PC-3 (cell line): ENCODE data around the gene NPPB. TPM values are rescaled to one million over a fixed set of nuclear protein-coding genes. Genes with fewer than 3 reads are reported as not detected.

Source experiments
- ATAC-seq: fragments of 200-7000 bp; cut with Tn5 transposase; 2 replicates; pipeline ENCODE4 v1.9.1; 2020; ENCODE audit warnings: mild to moderate bottlenecking, moderate library complexity
- BruUV-seq: library from RNA; stranded (reverse); fragments of 400-500 nt; replicated peaks from 2 replicates; lab custom pipeline; 2021; lab: Mats Ljungman, UMichigan
- CTCF ChIA-PET: fragments of 300-600 bp; sonication (Branson Sonifier 250); formaldehyde crosslinking; loops from one replicate; lab custom pipeline; 2022; ENCODE audit warnings: antibody characterized with exemption; lab: Charles Lee
- POLR2A ChIA-PET: fragments of 300-600 bp; sonication (Branson Sonifier 250); formaldehyde crosslinking; loops from one replicate; lab custom pipeline; 2022; ENCODE audit warnings: antibody characterized with exemption; ENCODE audit not compliant: unreplicated experiment; lab: Charles Lee
- DNase-seq: peaks from one replicate; pipeline ENCODE4 v3.0.0-alpha.2; 2015
- H2AFZ ChIP-seq: fragments of 300-600 bp; sonication (generic); 2 replicates; pipeline ENCODE4 v1.6.0; 2016; ENCODE audit warnings: antibody characterized with exemption, low read length
- H3F3A ChIP-seq: fragments of 300-600 bp; sonication (generic); one replicate; pipeline ENCODE4 v1.6.0; 2017; ENCODE audit warnings: antibody characterized with exemption, low read length, control low read depth, mild to moderate bottlenecking; ENCODE audit not compliant: unreplicated experiment
- H3K27ac ChIP-seq: fragments of 300-600 bp; sonication (generic); 2 replicates; pipeline ENCODE4 v1.5.1; 2016; ENCODE audit warnings: mild to moderate bottlenecking, low read length
- H3K27me3 ChIP-seq: fragments of 300-600 bp; sonication (generic); 2 replicates; pipeline ENCODE4 v1.6.1; 2016; ENCODE audit warnings: low read length, mixed read lengths
- H3K36me3 ChIP-seq: fragments of 300-600 bp; sonication (generic); 2 replicates; pipeline ENCODE4 v1.6.1; 2016; ENCODE audit warnings: low read depth, mixed run types, low read length, mixed read lengths
- H3K4me1 ChIP-seq: fragments of 300-600 bp; sonication (generic); 2 replicates; pipeline ENCODE4 v1.5.1; 2016; ENCODE audit warnings: low read length; ENCODE audit not compliant: insufficient read depth
- H3K4me2 ChIP-seq: fragments of 300-600 bp; sonication (generic); 2 replicates; pipeline ENCODE4 v1.6.0; 2016; ENCODE audit warnings: low read length
- H3K4me3 ChIP-seq: fragments of 300-600 bp; sonication (generic); 2 replicates; pipeline ENCODE4 v1.5.1; 2016; ENCODE audit warnings: mild to moderate bottlenecking, low read length, mixed read lengths
- H3K79me2 ChIP-seq: fragments of 300-600 bp; sonication (generic); 2 replicates; pipeline ENCODE4 v1.6.1; 2017; ENCODE audit warnings: low read length, mixed read lengths
- H3K9ac ChIP-seq: fragments of 300-600 bp; sonication (generic); 2 replicates; pipeline ENCODE4 v1.6.0; 2016; ENCODE audit warnings: mild to moderate bottlenecking, low read length
- H3K9me2 ChIP-seq: fragments of 300-600 bp; sonication (generic); replicated peaks from 2 replicates; pipeline ENCODE4 v1.6.1; 2016; ENCODE audit warnings: mixed run types, low read length, mixed read lengths
- H3K9me3 ChIP-seq: fragments of 300-600 bp; sonication (generic); 2 replicates; pipeline ENCODE4 v1.6.1; 2016; ENCODE audit warnings: low read length, mixed read lengths
- H4K20me1 ChIP-seq: fragments of 300-600 bp; sonication (generic); 2 replicates; pipeline ENCODE4 v1.6.1; 2016; ENCODE audit warnings: low read length, mixed read lengths
- CTCF ChIP-seq: fragments of 300-600 bp; sonication (generic); conservative IDR thresholded peaks from 2 replicates; pipeline ENCODE4 v1.5.1; 2017; ENCODE audit warnings: antibody characterized with exemption, low read depth, mild to moderate bottlenecking, low read length
- EZH2 ChIP-seq: fragments of 300-600 bp; sonication (generic); IDR thresholded peaks from one replicate; pipeline ENCODE4 v1.6.1; 2017; ENCODE audit warnings: antibody characterized with exemption, mild to moderate bottlenecking, low read length; ENCODE audit not compliant: unreplicated experiment
- EZH2phosphoT487 ChIP-seq: fragments of 300-600 bp; sonication (generic); IDR thresholded peaks from 2 replicates; pipeline ENCODE4 v1.6.1; 2018; ENCODE audit warnings: mild to moderate bottlenecking, antibody characterized with exemption, low read length, borderline replicate concordance
- intact Hi-C: fragments of 100-400 bp; cut with micrococcal nuclease; formaldehyde crosslinking; loops from 2 replicates; pipeline ENCODE4 v1.9.0; 2023
- total RNA-seq: library from RNA; depleted of rRNA; stranded (reverse); fragments of >200 nt; gene quantifications from 2 replicates; pipeline ENCODE4 v1.2.3, GENCODE V29; 2014

The NPPB gene
- total RNA-seq, 1 experiment from 2014 or later, result not detected

- H4K20me1 ChIP-seq, result no peaks in the 10 kb centered on the region
- no TSS peak for BruUV-seq
- no peaks in the 10 kb centered on the region for H3K9me2 ChIP-seq
- H3K79me2 ChIP-seq, result no peaks in the 10 kb centered on the region
- TF ChIP-seq EZH2, result no peak
- H3K4me1 ChIP-seq, result no peaks in the 10 kb centered on the region; the same call in 1 of the 2 replicates
- H3K4me2 ChIP-seq, result no peak overlapping the region
- ATAC-seq (no peak), DNase-seq (no peak)
- ChIA-PET CTCF (interaction anchor here (0.6 kb wide), 1 partner anchor 27 kb away, joined by 3 read pairs; no protein-coding TSS in a partner anchor), POLR2A (no interaction called here)
- peaks cover 40% of the 10 kb centered on the region for H3K27me3 ChIP-seq
- no peak overlapping the region for H3K4me3 ChIP-seq
- H3K27ac ChIP-seq, result no peak overlapping the region
- H3F3A ChIP-seq, result no peaks in the 10 kb centered on the region
- no peak overlapping the region for H2AFZ ChIP-seq
- H3K9me3 ChIP-seq, result no peaks in the 10 kb centered on the region
- H3K9ac ChIP-seq, result no peak overlapping the region
- intact Hi-C loops, result no loop called here
- no peaks in the 10 kb centered on the region for H3K36me3 ChIP-seq
Measured at GRCh38 chr1:11860587-11860986, 1.8 kb upstream of the NPPB start.

GRCh38 chr1:11860083-11860482 lies 1.3 kb upstream of the NPPB start:
- no peaks in the 10 kb centered on the region for H3K36me3 ChIP-seq
- POLR2A ChIA-PET, result no interaction called here
- DNase-seq (no peak), ATAC-seq (no peak)
- TF ChIP-seq EZH2 (no peak), EZH2phosphoT487 (no peak), CTCF (no peak)
- H3K4me2 ChIP-seq, result no peak overlapping the region
- H3K4me3 ChIP-seq, result no peak overlapping the region
- no peaks in the 10 kb centered on the region for H3F3A ChIP-seq
- no peaks in the 10 kb centered on the region for H3K9me3 ChIP-seq
- BruUV-seq, result no TSS peak
- H2AFZ ChIP-seq, result no peak overlapping the region
- H3K27ac ChIP-seq, result no peak overlapping the region
- no peak overlapping the region for H3K9ac ChIP-seq
- no peaks in the 10 kb centered on the region for H4K20me1 ChIP-seq
- no peaks in the 10 kb centered on the region for H3K79me2 ChIP-seq
- H3K4me1 ChIP-seq, result no peaks in the 10 kb centered on the region; the same call in 1 of the 2 replicates
- H3K9me2 ChIP-seq, result no peaks in the 10 kb centered on the region
- intact Hi-C loops, result no loop called here
- H3K27me3 ChIP-seq, result peaks cover 40% of the 10 kb centered on the region
- CTCF ChIA-PET, result interaction anchor here (0.6 kb wide), 1 partner anchor 27 kb away, joined by 3 read pairs; no protein-coding TSS in a partner anchor

GRCh38 chr1:11858968-11859871 lies 475 bp upstream of the NPPB start:
- H3K9me2 ChIP-seq, result no peaks in the 10 kb centered on the region
- H3K4me2 ChIP-seq, result no peak overlapping the region
- DNase-seq (peak; percentile 51), ATAC-seq (peak; percentile 48; the same call in 1 of the 2 replicates)
- H3K27ac ChIP-seq, result no peak overlapping the region
- H3K36me3 ChIP-seq, result no peaks in the 10 kb centered on the region
- ChIA-PET CTCF (no interaction called here), POLR2A (no interaction called here)
- H3K27me3 ChIP-seq, result peaks cover 40% of the 10 kb centered on the region
- no TSS peak for BruUV-seq
- H2AFZ ChIP-seq, result no peak overlapping the region
- TF ChIP-seq EZH2phosphoT487 (no peak), CTCF (0 out of 2 replicates have a peak, but pooled peaks have one; percentile 28), EZH2 (no peak)
- H3K9ac ChIP-seq, result no peak overlapping the region
- no peaks in the 10 kb centered on the region for H3K9me3 ChIP-seq
- intact Hi-C loops, result no loop called here
- H3K4me3 ChIP-seq, result no peak overlapping the region
- no peaks in the 10 kb centered on the region for H4K20me1 ChIP-seq
- no peaks in the 10 kb centered on the region; the same call in 1 of the 2 replicates for H3K4me1 ChIP-seq
- H3K79me2 ChIP-seq, result no peaks in the 10 kb centered on the region
- H3F3A ChIP-seq, result no peaks in the 10 kb centered on the region
